Erythroblast (primary cell): ENCODE results near the gene PSENEN.

Experiments used
- GATA1 ChIP-seq: IDR thresholded peaks from 2 replicates; pipeline ENCODE4 v1.6.1; 2011; ENCODE audit warnings: low read depth, mild to moderate bottlenecking, control low read depth, low read length, moderate library complexity
- POLR2A ChIP-seq: IDR thresholded peaks from 2 replicates; pipeline ENCODE4 v1.6.1; 2011; ENCODE audit warnings: mild to moderate bottlenecking, low read length

- no peak for TF ChIP-seq POLR2A
- TF ChIP-seq GATA1, result no peak
Measured at GRCh38 chr19:35731353-35731752, 14.1 kb upstream of the PSENEN start.
